Measurements from ENCODE around the gene EEF1AKMT4.
A peak's percentile ranks its signal among the peaks of the same experiment; 100 is the strongest.

GRCh38 chr3:184250167-184250828 is 826 bp downstream of the EEF1AKMT4 start:
- TF ChIP-seq POLR2A (IDR thresholded peaks at IDR 0.05; ENCODE audit: low read depth) (no peak), CTCF (IDR thresholded peaks at IDR 0.05) (peak; percentile 87 to 98 (median 91)), POLR2AphosphoS5 (IDR thresholded peaks at IDR 0.05) (peak in 1 of 2 donors; percentile 45)
